Choroid plexus epithelial cell (primary cell): ENCODE measurements around the gene SDHAF4.
A peak's percentile ranks its signal among the peaks of the same experiment; 100 is the strongest.
"Not testable (repeated sequence)": the region's sequence is repeated elsewhere in the genome, so short reads cannot be mapped to it uniquely, and the experiment has no call there.

Experiments
- DNase-seq: peaks from one replicate; pipeline ENCODE4 v3.0.0-alpha.2; 2010; ENCODE audit warnings: low read depth
- H3K4me3 ChIP-seq: 2 replicates; pipeline ENCODE4 v1.5.1; 2011; ENCODE audit warnings: low read depth, mild to moderate bottlenecking, control low read depth, low read length, moderate library complexity
- TF ChIP-seq, protein P1 (sequence below): conservative IDR thresholded peaks from 2 replicates; pipeline ENCODE4 v1.5.1; 2011; ENCODE audit warnings: low read depth, mild to moderate bottlenecking, control low read depth, inconsistent platforms, low read length, moderate library complexity

Gene SDHAF4

DNA sequence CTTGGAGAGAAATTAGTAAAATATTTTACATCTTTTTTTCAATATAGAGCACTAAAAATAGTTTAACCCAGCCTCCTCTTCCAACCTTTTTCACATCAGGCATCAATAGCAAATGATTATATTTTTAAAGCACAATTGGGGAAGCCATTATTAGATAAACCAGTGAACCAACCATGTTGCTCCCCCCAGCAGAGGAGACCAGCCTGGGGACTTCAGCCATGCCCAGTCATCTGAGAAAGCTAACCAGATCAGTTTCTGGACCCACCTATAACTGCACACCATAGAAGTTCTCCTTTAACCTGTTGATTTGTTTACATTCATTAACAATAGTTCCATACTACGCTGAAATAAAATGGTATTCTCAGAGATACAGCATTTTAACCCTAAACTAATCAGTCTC is 13.8 kb upstream of the SDHAF4 start:
- TF ChIP-seq, protein P1, sequence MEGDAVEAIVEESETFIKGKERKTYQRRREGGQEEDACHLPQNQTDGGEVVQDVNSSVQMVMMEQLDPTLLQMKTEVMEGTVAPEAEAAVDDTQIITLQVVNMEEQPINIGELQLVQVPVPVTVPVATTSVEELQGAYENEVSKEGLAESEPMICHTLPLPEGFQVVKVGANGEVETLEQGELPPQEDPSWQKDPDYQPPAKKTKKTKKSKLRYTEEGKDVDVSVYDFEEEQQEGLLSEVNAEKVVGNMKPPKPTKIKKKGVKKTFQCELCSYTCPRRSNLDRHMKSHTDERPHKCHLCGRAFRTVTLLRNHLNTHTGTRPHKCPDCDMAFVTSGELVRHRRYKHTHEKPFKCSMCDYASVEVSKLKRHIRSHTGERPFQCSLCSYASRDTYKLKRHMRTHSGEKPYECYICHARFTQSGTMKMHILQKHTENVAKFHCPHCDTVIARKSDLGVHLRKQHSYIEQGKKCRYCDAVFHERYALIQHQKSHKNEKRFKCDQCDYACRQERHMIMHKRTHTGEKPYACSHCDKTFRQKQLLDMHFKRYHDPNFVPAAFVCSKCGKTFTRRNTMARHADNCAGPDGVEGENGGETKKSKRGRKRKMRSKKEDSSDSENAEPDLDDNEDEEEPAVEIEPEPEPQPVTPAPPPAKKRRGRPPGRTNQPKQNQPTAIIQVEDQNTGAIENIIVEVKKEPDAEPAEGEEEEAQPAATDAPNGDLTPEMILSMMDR: no peak
- H3K4me3 ChIP-seq: no peak overlapping the region
- DNase-seq: no peak

DNA sequence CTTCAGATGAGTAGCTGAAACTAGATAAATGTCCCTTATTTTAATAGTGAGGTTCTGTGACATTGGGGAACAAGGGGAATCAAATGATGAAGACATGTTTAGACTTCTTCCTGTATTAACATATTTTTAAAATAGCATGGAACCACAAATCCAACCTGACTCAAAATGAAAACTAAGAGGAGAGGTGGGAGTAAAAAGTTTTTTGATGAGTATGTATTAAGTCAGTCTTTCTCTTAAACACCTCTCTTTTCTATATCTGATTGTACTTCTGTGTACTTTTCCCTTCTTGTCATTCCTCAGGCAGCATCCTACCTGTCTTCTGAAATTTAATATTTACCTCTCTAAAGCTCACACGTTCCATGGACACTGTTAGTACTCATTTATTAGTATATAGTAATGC is 8.7 kb upstream of the SDHAF4 start:
- H3K4me3 ChIP-seq: no peak overlapping the region
- DNase-seq: no peak
- TF ChIP-seq, protein P1: no peak

DNA sequence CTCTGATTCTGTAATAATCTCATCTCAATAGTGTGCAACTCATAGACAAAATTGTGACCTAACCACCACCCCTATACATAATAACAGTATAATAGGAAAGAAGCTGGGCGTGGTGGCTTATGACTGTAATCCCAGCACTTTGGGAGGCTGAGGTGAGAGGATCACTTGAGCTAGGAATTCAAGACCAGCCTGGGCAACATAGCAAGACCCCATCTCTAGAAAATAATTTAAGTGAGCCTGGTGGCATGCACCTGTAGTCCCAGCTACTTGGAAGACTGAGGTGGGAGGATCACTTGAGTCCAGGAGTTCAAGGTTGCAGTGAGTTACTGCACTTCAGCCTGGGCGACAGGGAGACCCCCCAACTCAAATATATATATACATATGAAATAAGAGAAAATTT is 4.3 kb upstream of the SDHAF4 start:
- H3K4me3 ChIP-seq, DNase-seq: not testable (repeated sequence)

DNA sequence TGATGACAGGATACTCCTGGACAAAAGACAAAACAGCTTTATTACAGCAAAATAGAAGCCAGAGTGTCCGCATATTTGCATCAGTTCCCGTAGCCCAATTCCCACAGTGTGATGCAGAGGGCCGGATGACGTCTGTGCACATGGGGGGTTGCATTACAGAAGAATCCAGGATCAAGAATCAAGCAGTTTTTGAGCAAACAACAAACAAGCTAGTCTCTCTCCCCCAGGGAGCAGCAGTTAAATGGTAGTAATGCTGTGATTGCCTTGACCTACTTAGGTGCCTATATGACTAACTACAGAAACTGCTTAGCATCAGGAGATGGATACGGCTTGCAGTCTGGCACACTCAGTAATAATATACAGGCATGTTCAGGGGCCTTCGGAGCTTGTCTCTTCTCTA is 3.2 kb upstream of the SDHAF4 start:
- peak; percentile 41 for DNase-seq
- TF ChIP-seq, protein P1: no peak
- H3K4me3 ChIP-seq: no peak overlapping the region

DNA sequence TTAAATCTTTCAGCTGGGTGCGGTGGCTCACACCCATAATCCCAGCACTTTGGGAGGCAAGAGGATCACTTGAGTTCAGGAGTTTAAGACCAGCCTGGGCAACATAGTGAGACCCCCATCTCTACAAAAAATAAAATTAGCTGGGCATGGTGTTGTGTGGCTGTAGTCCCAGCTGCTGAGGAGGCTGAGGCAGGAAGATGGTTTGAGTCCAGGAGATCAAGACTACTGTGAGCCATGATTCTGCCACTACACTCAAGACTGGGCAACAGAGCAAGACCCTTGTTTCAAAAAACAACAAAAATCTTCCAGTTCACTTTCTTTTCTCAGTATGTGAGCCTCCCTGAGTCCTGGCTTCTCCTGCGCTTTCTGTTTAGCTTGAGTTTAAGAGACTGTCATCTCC is 7.9 kb downstream of the SDHAF4 start:
- TF ChIP-seq, protein P1: no peak
- DNase-seq: no peak
- H3K4me3 ChIP-seq: no peak overlapping the region

DNA sequence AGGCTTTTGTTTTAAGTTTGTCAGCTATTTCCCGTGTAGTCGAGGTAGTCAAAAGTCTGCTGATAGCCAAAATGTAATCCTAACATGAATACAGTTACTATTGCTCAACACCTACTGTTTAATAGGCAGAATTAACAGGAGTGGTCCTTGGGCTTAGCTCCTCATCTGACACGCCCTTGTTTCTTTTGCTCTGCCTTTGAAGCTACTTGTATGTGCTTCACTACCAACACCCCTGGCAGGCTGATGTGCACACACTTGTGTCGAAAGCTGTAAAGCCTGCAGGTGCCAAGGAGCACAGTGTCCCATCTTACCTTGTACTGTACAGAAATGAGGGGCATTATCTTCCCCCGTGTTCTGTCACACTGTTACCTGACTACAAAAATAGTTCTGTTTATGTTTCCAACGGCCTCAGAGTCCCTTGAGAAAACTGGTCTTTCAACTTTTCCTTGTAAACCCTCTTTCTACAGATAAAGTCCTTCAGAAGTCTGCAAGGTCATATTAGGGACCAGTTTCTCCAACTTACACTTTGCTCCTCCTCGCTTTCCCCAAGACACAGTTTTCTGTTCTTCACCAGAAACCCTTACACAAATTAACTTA is 9.3 kb downstream of the SDHAF4 start:
- DNase-seq: no peak
- TF ChIP-seq, protein P1: no peak
- no peak overlapping the region for H3K4me3 ChIP-seq

DNA sequence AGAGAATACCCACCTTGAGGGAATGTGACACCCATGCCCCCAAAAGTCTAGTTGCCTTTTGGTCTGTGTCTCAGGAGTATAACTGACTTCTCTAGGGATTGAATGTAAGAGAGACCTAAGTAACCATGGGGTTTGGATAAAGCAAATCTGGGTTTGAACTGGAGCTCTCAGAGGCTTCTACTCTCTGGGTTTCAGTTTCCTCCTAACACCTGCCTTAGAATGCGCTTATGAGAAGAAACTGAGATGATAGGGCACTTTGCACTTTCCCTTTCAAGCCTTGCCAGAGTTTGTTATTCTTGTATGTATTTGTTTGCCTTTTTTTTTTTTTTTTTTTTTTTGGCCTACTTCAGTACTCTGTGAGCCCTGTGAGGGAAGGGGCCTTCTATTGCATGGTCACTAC is 19.4 kb downstream of the SDHAF4 start:
- no peak overlapping the region for H3K4me3 ChIP-seq
- no peak for DNase-seq
- TF ChIP-seq, protein P1: no peak
